GM12801 (cell line): Measurements from ENCODE around the gene SATB2.

Source experiments
- CTCF ChIP-seq: IDR thresholded peaks from one replicate; pipeline ENCODE4 v1.5.1; 2011; ENCODE audit warnings: control low read depth; ENCODE audit not compliant: insufficient read length; ENCODE audit errors: extremely low read depth

SATB2 gene

DNA sequence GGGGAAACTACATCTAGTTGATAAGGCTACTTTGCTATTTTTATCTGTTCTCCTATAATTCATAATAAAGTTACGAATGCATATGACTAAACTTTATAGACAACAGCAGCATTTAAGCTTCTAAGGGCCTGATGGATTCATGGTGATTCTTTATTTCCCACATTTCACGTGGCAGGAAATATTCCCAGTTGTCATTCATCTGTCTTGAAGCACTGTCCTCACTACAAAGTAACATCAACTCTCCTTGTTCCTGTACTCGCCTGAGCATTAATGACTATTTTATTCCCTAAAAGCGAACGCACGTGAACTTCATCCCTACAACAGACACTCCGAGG, 2.6 kb downstream of the SATB2 start:
- TF ChIP-seq CTCF: no peak

DNA sequence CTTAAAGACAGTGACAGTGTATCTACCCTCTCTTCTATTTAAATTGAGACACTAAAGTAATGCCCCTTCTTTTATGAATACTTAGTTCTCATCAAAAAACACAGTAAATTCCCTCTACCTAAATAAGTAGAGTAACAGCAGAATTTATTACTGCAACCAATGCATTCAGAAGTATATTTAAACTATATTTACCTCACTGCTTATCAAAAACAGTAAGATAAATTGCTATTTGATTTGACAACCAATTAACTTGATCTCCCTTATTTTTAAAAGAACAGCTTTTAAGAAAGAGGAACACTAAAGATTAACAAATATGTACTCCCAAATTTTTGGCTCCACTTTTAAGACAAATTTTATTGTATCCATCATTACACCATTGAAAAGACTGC, 4.8 kb downstream of the SATB2 start:
- no peak for TF ChIP-seq CTCF

DNA sequence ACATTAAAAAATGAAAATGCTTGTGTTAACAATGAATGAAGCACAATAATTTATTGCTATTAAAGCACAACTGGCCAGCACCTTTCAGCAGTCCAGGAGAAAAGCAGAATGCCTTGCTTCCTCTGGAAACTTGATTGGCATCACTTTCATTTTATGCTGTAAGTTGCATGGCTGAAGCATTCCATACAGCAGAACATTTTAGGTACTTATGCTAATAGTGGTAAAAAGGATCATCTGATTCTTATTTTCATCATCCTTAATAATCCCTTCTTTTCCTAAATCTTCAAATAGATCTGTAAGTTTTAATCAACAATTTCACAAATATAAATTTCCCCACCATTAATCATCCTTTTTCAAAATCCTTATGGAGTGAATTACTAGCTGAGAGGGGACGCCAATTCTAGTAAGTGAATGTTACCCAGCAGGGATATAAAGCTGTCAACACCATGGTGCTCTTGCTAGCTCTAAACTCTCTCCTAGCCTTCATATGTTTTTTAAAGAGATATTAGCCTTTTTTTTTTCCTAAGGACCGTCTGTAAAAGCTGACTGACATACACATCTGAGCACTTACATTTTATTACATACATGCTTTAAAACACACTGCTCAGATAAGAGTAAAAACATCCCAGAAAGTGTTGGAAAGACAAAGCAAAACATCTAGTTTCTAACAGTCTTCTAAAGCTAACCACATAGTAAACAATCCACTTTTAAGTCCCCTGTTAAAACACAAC, 5.3 kb downstream of the SATB2 start:
- no peak for TF ChIP-seq CTCF

GRCh38 chr2:199449956-199450355, 7.8 kb downstream of the SATB2 start:
- TF ChIP-seq CTCF: no peak

DNA sequence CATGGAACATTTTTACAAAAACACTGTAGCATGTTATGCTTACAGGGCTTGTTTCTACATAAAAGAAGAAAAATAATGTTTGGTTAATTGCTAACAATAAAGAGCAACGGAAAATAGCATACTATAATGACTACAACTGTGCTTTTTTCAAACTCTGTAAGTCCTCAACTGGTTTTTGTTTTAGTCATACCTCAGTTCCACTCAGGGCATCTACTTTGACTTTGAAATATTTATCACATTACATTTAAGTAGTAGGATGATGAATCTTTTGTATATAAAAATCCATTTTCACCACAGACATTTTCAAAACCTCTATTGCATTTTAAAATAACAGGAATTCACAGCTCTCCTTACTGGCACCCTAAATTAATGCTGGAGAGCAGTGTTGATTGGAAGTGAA, 8.3 kb downstream of the SATB2 start:
- TF ChIP-seq CTCF: no peak

- no peak for TF ChIP-seq CTCF
Measured at GRCh38 chr2:199446996-199447576, 10.7 kb downstream of the SATB2 start.

DNA sequence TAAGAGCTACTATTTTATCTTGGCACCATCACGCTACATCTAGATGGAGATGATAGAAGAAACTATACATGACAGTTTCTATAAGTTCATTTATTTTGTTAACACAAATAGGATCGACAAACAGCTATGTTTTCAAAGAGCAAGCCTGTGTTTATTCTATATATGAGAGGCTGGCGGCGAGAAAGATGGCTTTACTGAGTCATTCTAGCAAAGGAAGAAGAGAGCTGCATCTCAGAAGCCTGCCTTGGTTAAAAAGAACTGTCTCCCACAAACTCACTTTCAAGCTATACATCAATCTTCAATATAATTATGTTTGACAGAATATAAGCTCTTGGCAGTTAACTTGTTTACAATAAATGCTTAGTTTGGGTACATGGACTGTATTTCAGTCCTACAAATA, 13.0 kb downstream of the SATB2 start:
- TF ChIP-seq CTCF: no peak
